EH (cell line): ENCODE results near the gene NHP2.
"Not testable (repeated sequence)": the region's sequence is repeated elsewhere in the genome, so short reads cannot be mapped to it uniquely, and the experiment has no call there.

Source experiments
- DNase-seq: peaks from one replicate; pipeline ENCODE4 v3.0.0-alpha.2; 2015; ENCODE audit warnings: low read depth

Gene NHP2

GRCh38 chr5:178130576-178131445 lies 22.9 kb downstream of the NHP2 start, which contains the start of gene RMND5B:
Gene RMND5B, plus strand, starts transcription at chr5:178131014. Its CDS starts 7,106 bp downstream, at chr5:178138120.
- DNase-seq, result peak; percentile 77

- not testable (repeated sequence) for DNase-seq
Observed at GRCh38 chr5:178130234-178130575, 23.5 kb downstream of the NHP2 start.

- no peak for DNase-seq
Observed at GRCh38 chr5:178129296-178129695, 24.4 kb downstream of the NHP2 start.

- not testable (repeated sequence) for DNase-seq
Observed at GRCh38 chr5:178127300-178128009, 26.2 kb downstream of the NHP2 start.

GRCh38 chr5:178126556-178126955 lies 27.1 kb downstream of the NHP2 start:
- DNase-seq, result no peak

- DNase-seq, result no peak
Observed at GRCh38 chr5:178125253-178125906, 28.3 kb downstream of the NHP2 start.

- DNase-seq, result no peak
Observed at GRCh38 chr5:178123966-178124925, 29.4 kb downstream of the NHP2 start.

GRCh38 chr5:178123094-178123965 lies 30.4 kb downstream of the NHP2 start:
- DNase-seq, result no peak

GRCh38 chr5:178122346-178122745 lies 31.3 kb downstream of the NHP2 start:
- DNase-seq, result no peak

GRCh38 chr5:178121391-178122276 lies 32.1 kb downstream of the NHP2 start:
- no peak for DNase-seq

- peak; percentile 29 for DNase-seq
Observed at GRCh38 chr5:178120607-178121357, 32.9 kb downstream of the NHP2 start.

GRCh38 chr5:178119915-178120606 lies 33.6 kb downstream of the NHP2 start:
- DNase-seq, result no peak

- DNase-seq, result no peak
Observed at GRCh38 chr5:178117923-178118701, 35.6 kb downstream of the NHP2 start.

GRCh38 chr5:178116143-178116885 lies 37.4 kb downstream of the NHP2 start:
- no peak for DNase-seq

- no peak for DNase-seq
Observed at GRCh38 chr5:178115814-178116142, 37.9 kb downstream of the NHP2 start.

- DNase-seq, result no peak
Observed at GRCh38 chr5:178115136-178115813, 38.4 kb downstream of the NHP2 start.
